K562 (cell line): ENCODE data around the gene DAPK1. TPM values are rescaled to one million over a fixed set of nuclear protein-coding genes. Genes with fewer than 3 reads are reported as not detected.

Experiments used
- CEBPG ChIP-seq, 3 experiments: fragments of 200-800 bp in 1 of 3; sonication (Bioruptor generic) in 1 of 3; sonication (generic) in 1 of 3; formaldehyde crosslinking in 1 of 3; IDR thresholded peaks in 2 of 3; conservative IDR thresholded peaks in 1 of 3; 2 replicates each; pipeline versions ENCODE4 v1.6.1 to v1.8.0; 2016 to 2022; ENCODE audit warnings: missing compliant biosample characterization in 2 of 3, missing genetic modification characterization in 2 of 3, mild to moderate bottlenecking in 1 of 3, missing genetic modification reagents in 1 of 3
- ESRRB ChIP-seq: fragments of 250-450 bp; sonication (Bioruptor Pico); IDR thresholded peaks from 2 replicates; pipeline ENCODE4 v1.5.0; 2020; ENCODE audit warnings: mild to moderate bottlenecking, moderate library complexity, borderline replicate concordance
- GATA2 ChIP-seq: sonication (generic); formaldehyde crosslinking; IDR thresholded peaks from 2 replicates; pipeline ENCODE4 v1.4.0; 2020; ENCODE audit warnings: mild to moderate bottlenecking, missing genetic modification reagents
- KLF13 ChIP-seq: fragments of 450-650 bp; IDR thresholded peaks from 2 replicates; pipeline ENCODE4 v1.6.1; 2016; ENCODE audit warnings: missing genetic modification characterization, low read depth, mild to moderate bottlenecking, missing compliant biosample characterization, moderate library complexity, borderline replicate concordance
- MYNN ChIP-seq, 2 experiments: sonication (generic); formaldehyde crosslinking in 1 of 2; IDR thresholded peaks; 2 replicates each; pipeline versions ENCODE4 v1.5.0 to v1.6.1; 2016 to 2020; ENCODE audit warnings: antibody characterized with exemption in 1 of 2, missing genetic modification reagents in 1 of 2
- NR4A1 ChIP-seq, 2 experiments: fragments of 250-450 bp in 1 of 2; fragments of 450-650 bp in 1 of 2; sonication (Bioruptor Pico) in 1 of 2; IDR thresholded peaks; 2 replicates each; pipeline versions ENCODE4 v1.4.0 to v1.6.1; 2016 to 2020; ENCODE audit warnings: mild to moderate bottlenecking in 2 of 2, missing compliant biosample characterization in 1 of 2, missing genetic modification characterization in 1 of 2, moderate library complexity in 1 of 2
- TAF1 ChIP-seq: IDR thresholded peaks from 2 replicates; pipeline ENCODE4 v1.6.1; 2011; ENCODE audit warnings: mild to moderate bottlenecking, low read length, moderate library complexity; ENCODE audit not compliant: insufficient read depth, control insufficient read depth, severe bottlenecking; ENCODE audit errors: extremely low read depth
- ZBED1 ChIP-seq: IDR thresholded peaks from 2 replicates; pipeline ENCODE4 v1.6.1; 2014
- ZC3H8 ChIP-seq: fragments of 450-650 bp; IDR thresholded peaks from 2 replicates; pipeline ENCODE4 v1.6.1; 2017
- ZFP30 ChIP-seq: fragments of 250-450 bp; sonication (Bioruptor Pico); IDR thresholded peaks from 2 replicates; pipeline ENCODE4 v1.8.0; 2022; ENCODE audit warnings: moderate library complexity, mild to moderate bottlenecking, inconsistent platforms, borderline replicate concordance
- ZNF124 ChIP-seq: sonication (generic); formaldehyde crosslinking; IDR thresholded peaks from 2 replicates; pipeline ENCODE4 v1.8.1; 2022; ENCODE audit warnings: missing genetic modification reagents
- ZNF133 ChIP-seq: fragments of 250-450 bp; sonication (Bioruptor Pico); IDR thresholded peaks from 2 replicates; pipeline ENCODE4 v1.4.0; 2020; ENCODE audit warnings: mild to moderate bottlenecking
- ZNF347 ChIP-seq: fragments of 450-650 bp; formaldehyde crosslinking; IDR thresholded peaks from 2 replicates; pipeline ENCODE4 v1.4.0; 2020; ENCODE audit warnings: low read depth, mild to moderate bottlenecking, moderate library complexity
- ZSCAN29 ChIP-seq: fragments of 450-650 bp; IDR thresholded peaks from 2 replicates; pipeline ENCODE4 v1.6.1; 2017
- polyA plus RNA-seq, 8 experiments: library from polyadenylated mRNA; depleted of rRNA in 4 of 8; stranded (reverse) in 5 of 8; unstranded in 3 of 8; fragments of >200 nt; fragmentation: Nextera tagmentation in 2 of 8; fragmentation: Illumina TruSeq in 1 of 8; extraction: Ambion mirVana in 2 of 8; extraction: Trizol in 1 of 8; gene quantifications; 2 replicates each; pipeline versions ENCODE4 v1.2.1 to v1.2.3, GENCODE V29; 2011 to 2014; ENCODE audit warnings: inconsistent platforms in 1 of 8, missing spikeins in 1 of 8
- total RNA-seq, 7 experiments: library from RNA; depleted of rRNA in 6 of 7; stranded (reverse); fragments of >200 nt in 6 of 7; fragmentation: Illumina TruSeq in 2 of 7; extraction: Trizol in 2 of 7; gene quantifications; 2 replicates each; pipeline versions ENCODE4 v1.2.1 to v1.2.3, GENCODE V29; 2011 to 2021; ENCODE audit warnings: low replicate concordance in 1 of 7
- TF ChIP-seq, protein P1 (sequence below): fragments of 250-450 bp; sonication (Bioruptor Pico); IDR thresholded peaks from 2 replicates; pipeline ENCODE4 v1.9.0; 2021; ENCODE audit warnings: mild to moderate bottlenecking, inconsistent platforms
- TF ChIP-seq, protein P2 (sequence below), 2 experiments: fragments of 150-350 bp in 1 of 2; IDR thresholded peaks; 2 replicates each; pipeline ENCODE4 v1.6.1; 2012 to 2016; ENCODE audit warnings: low read depth in 2 of 2, low read length in 2 of 2, mild to moderate bottlenecking in 1 of 2, moderate library complexity in 1 of 2
- TF ChIP-seq, protein P3 (sequence below), 2 experiments: IDR thresholded peaks in 1 of 2; conservative IDR thresholded peaks in 1 of 2; 2 replicates each; pipeline ENCODE4 v1.6.1; 2016; ENCODE audit warnings: low read depth in 2 of 2, mild to moderate bottlenecking in 1 of 2, missing compliant biosample characterization in 1 of 2, missing genetic modification characterization in 1 of 2, moderate library complexity in 1 of 2

The DAPK1 gene
- total and polyA plus RNA-seq, 9 of the 15 experiments (the other 6 are each of a cell fraction or from before 2014, with no cell fraction given) = 1.7 to 26.4 (median 15.8) TPM

DNA sequence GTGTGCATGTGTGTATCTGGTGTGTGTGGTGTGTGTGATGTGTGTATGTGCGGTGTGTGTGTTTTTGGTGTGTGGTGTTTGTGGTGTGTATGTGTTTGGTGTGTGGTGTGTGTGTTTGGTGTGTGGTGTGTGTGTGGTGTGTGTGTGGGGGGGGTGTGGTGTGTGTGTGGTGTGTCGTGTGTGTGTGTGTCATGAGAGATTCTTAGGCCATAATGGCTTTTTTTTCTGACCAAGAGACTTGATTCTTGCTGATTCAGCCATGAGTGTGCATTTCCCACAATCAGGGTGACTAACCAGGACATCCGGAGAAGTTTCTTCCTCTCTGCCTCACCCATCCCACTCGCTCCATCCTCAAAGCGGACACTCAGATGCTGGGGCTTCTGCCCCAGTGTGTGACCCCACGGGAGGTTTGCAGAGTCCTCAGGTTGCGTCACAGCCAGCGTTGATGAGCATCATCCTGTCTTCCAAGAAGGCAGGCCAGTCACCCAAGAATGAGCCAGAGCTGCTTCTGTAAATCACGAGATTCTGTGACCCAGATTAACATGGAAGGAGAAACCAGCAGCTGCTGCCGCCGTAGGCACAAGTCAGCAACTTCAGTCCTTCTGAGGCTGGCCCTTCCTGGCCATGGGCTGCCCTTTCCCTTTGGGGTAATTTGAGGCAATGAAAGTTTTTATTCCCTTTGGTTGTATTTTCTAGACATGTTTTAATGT lies 215.8 kb downstream of the DAPK1 start (continued):
- TF ChIP-seq GATA2 (CRISPR knock-in tag) (no peak), ZC3H8 (no peak), ZFP30 (no peak), NR4A1 (CRISPR knock-in tag; IDR thresholded peaks at IDR 0.05) (no peak), NR4A1 (tag; IDR thresholded peaks at IDR 0.05) (no peak), KLF13 (tag) (0 out of 2 replicates have a peak, but pooled peaks have one; percentile 17), ZNF347 (CRISPR knock-in tag) (no peak), ESRRB (CRISPR knock-in tag) (no peak), ZSCAN29 (no peak), ZNF133 (CRISPR knock-in tag) (no peak), ZBED1 (no peak), ZNF124 (CRISPR knock-in tag) (no peak), TAF1 (no peak), CEBPG (CRISPR knock-in tag; IDR thresholded peaks at IDR 0.05) (peak; percentile 85), CEBPG (tag; conservative IDR thresholded peaks at IDR 0.05 in 1 of 2, IDR thresholded peaks at IDR 0.05 in 1 of 2) (peak; percentile 85 to 94), MYNN (IDR thresholded peaks at IDR 0.05) (no peak), MYNN (CRISPR knock-in tag; IDR thresholded peaks at IDR 0.05) (no peak)
- TF ChIP-seq, protein P1, sequence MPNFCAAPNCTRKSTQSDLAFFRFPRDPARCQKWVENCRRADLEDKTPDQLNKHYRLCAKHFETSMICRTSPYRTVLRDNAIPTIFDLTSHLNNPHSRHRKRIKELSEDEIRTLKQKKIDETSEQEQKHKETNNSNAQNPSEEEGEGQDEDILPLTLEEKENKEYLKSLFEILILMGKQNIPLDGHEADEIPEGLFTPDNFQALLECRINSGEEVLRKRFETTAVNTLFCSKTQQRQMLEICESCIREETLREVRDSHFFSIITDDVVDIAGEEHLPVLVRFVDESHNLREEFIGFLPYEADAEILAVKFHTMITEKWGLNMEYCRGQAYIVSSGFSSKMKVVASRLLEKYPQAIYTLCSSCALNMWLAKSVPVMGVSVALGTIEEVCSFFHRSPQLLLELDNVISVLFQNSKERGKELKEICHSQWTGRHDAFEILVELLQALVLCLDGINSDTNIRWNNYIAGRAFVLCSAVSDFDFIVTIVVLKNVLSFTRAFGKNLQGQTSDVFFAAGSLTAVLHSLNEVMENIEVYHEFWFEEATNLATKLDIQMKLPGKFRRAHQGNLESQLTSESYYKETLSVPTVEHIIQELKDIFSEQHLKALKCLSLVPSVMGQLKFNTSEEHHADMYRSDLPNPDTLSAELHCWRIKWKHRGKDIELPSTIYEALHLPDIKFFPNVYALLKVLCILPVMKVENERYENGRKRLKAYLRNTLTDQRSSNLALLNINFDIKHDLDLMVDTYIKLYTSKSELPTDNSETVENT (CRISPR knock-in tag) = no peak
- TF ChIP-seq, protein P2, sequence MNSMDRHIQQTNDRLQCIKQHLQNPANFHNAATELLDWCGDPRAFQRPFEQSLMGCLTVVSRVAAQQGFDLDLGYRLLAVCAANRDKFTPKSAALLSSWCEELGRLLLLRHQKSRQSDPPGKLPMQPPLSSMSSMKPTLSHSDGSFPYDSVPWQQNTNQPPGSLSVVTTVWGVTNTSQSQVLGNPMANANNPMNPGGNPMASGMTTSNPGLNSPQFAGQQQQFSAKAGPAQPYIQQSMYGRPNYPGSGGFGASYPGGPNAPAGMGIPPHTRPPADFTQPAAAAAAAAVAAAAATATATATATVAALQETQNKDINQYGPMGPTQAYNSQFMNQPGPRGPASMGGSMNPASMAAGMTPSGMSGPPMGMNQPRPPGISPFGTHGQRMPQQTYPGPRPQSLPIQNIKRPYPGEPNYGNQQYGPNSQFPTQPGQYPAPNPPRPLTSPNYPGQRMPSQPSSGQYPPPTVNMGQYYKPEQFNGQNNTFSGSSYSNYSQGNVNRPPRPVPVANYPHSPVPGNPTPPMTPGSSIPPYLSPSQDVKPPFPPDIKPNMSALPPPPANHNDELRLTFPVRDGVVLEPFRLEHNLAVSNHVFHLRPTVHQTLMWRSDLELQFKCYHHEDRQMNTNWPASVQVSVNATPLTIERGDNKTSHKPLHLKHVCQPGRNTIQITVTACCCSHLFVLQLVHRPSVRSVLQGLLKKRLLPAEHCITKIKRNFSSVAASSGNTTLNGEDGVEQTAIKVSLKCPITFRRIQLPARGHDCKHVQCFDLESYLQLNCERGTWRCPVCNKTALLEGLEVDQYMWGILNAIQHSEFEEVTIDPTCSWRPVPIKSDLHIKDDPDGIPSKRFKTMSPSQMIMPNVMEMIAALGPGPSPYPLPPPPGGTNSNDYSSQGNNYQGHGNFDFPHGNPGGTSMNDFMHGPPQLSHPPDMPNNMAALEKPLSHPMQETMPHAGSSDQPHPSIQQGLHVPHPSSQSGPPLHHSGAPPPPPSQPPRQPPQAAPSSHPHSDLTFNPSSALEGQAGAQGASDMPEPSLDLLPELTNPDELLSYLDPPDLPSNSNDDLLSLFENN (IDR thresholded peaks at IDR 0.05; ENCODE audit: low read depth in 2 of 2, low read length in 2 of 2) = no peak
- TF ChIP-seq, protein P3, sequence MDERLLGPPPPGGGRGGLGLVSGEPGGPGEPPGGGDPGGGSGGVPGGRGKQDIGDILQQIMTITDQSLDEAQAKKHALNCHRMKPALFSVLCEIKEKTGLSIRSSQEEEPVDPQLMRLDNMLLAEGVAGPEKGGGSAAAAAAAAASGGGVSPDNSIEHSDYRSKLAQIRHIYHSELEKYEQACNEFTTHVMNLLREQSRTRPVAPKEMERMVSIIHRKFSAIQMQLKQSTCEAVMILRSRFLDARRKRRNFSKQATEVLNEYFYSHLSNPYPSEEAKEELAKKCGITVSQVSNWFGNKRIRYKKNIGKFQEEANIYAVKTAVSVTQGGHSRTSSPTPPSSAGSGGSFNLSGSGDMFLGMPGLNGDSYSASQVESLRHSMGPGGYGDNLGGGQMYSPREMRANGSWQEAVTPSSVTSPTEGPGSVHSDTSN (CRISPR knock-in tag; IDR thresholded peaks at IDR 0.05; ENCODE audit: low read depth) = no peak
- TF ChIP-seq, protein P3 (tag; conservative IDR thresholded peaks at IDR 0.05; ENCODE audit: low read depth) = peak; percentile 48; the same call in 1 of the 2 replicates
